Measurements from ENCODE around the gene UVRAG. TPM values are rescaled to one million over a fixed set of nuclear protein-coding genes. Genes with fewer than 3 reads are reported as not detected.
"Not testable (repeated sequence)": the region's sequence is repeated elsewhere in the genome, so short reads cannot be mapped to it uniquely, and the experiment has no call there.

Gene UVRAG
- total and polyA plus RNA-seq, 4 donors: 8.7 to 53.2 (median 18.3) TPM

DNA sequence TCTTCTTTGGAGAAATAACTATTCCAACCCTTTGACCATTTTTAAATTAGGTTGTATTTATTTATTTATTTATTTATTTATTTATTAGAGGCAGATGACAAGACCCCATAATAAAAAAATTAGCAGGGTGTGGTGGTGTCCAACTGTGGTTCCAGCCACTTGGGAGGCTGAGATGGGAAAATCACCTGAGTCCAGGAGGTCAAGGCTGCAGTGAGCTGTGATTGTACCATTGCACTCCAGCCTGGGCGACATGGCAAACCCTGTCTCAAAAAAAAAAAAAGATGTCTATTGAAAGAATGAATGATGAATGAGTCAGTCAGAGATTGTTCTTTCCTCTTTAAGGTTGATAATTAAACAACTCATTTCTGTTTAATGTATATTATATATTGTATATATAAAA lies 261.7 kb downstream of the UVRAG start:
- H3K9ac ChIP-seq (ENCODE audit: insufficient read depth in 1 of 2, low read length in 2 of 2): no peak overlapping the region
- no peak for DNase-seq
- H3K27ac ChIP-seq (ENCODE audit: low read depth in 1 of 2, low read length in 1 of 2): no peak overlapping the region
- H3K27me3 ChIP-seq (ENCODE audit: control insufficient read depth in 3 of 3, insufficient read depth in 3 of 3, low read length in 2 of 3): no peaks in the 10 kb centered on the region
- H3K9me3 ChIP-seq (ENCODE audit: control insufficient read depth in 4 of 4, insufficient read depth in 3 of 4, low read length in 3 of 4): no peaks in the 10 kb centered on the region
- ATAC-seq (ENCODE audit: insufficient read depth, low FRiP score): no peak
- H3K4me1 ChIP-seq (ENCODE audit: control insufficient read depth in 5 of 5, insufficient read depth in 5 of 5, low read length in 5 of 5): peaks cover 0 to 47% (median 16%) of the 10 kb centered on the region in 5 donors
- peaks cover 0 to 3% (median 0%) of the 10 kb centered on the region in 4 donors for H3K36me3 ChIP-seq (ENCODE audit: control insufficient read depth in 4 of 4, insufficient read depth in 4 of 4, low read length in 4 of 4)
- 95 to 100% methylated on average over 1 of the region's 1 CpG for WGBS, 2 donors
- TF ChIP-seq, protein P1, sequence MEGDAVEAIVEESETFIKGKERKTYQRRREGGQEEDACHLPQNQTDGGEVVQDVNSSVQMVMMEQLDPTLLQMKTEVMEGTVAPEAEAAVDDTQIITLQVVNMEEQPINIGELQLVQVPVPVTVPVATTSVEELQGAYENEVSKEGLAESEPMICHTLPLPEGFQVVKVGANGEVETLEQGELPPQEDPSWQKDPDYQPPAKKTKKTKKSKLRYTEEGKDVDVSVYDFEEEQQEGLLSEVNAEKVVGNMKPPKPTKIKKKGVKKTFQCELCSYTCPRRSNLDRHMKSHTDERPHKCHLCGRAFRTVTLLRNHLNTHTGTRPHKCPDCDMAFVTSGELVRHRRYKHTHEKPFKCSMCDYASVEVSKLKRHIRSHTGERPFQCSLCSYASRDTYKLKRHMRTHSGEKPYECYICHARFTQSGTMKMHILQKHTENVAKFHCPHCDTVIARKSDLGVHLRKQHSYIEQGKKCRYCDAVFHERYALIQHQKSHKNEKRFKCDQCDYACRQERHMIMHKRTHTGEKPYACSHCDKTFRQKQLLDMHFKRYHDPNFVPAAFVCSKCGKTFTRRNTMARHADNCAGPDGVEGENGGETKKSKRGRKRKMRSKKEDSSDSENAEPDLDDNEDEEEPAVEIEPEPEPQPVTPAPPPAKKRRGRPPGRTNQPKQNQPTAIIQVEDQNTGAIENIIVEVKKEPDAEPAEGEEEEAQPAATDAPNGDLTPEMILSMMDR (IDR thresholded peaks at IDR 0.05; ENCODE audit: control extremely low read depth, extremely low read depth): no peak
- H3K4me3 ChIP-seq: no peak overlapping the region

DNA sequence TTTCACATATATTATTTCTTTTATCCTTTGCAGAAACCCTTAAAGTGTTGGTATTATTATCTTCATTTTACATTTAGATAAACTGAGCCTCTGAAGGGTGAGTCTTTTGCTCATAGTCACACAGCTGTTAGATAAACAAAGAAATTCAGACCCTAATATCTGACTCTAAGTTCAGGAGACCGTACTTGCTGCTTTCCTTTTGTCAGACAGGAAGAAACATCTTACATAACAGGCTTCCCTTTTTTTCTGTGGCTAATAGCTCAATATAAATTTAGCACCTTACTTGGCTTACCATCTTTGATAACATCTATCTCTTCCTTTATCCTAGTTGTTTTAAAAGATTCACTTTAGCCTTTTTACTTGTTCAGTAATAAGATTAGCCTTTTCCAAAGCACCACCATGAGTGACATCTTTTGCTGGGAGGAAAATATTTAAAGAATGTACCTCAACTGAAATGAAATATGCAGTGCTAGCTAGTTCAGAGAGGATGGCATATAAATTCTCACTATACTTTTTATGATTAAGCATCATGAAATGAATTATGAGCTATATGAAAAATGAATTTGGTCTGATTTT lies 262.7 kb downstream of the UVRAG start:
- H3K4me1 ChIP-seq (ENCODE audit: control insufficient read depth in 5 of 5, insufficient read depth in 5 of 5, low read length in 5 of 5): peaks cover 0 to 41% (median 13%) of the 10 kb centered on the region in 5 donors
- H3K4me3 ChIP-seq: no peak overlapping the region
- peak overlapping the region in 1 of 2 donors; percentile 28 for H3K9ac ChIP-seq (ENCODE audit: insufficient read depth in 1 of 2, low read length in 2 of 2)
- TF ChIP-seq, protein P1 (IDR thresholded peaks at IDR 0.05; ENCODE audit: control extremely low read depth, extremely low read depth): no peak
- H3K36me3 ChIP-seq (ENCODE audit: control insufficient read depth in 4 of 4, insufficient read depth in 4 of 4, low read length in 4 of 4): peaks cover 0 to 3% (median 0%) of the 10 kb centered on the region in 4 donors
- DNase-seq: peak in 2 of 3 donors; percentile 22 to 30
- WGBS, 2 donors: 5 to 32% methylated on average over 1 of the region's 1 CpG
- no peaks in the 10 kb centered on the region for H3K27me3 ChIP-seq (ENCODE audit: control insufficient read depth in 3 of 3, insufficient read depth in 3 of 3, low read length in 2 of 3)
- no peak overlapping the region for H3K27ac ChIP-seq (ENCODE audit: low read depth in 1 of 2, low read length in 1 of 2)
- ATAC-seq (ENCODE audit: insufficient read depth, low FRiP score): no peak
- H3K9me3 ChIP-seq (ENCODE audit: control insufficient read depth in 4 of 4, insufficient read depth in 3 of 4, low read length in 3 of 4): no peaks in the 10 kb centered on the region

DNA sequence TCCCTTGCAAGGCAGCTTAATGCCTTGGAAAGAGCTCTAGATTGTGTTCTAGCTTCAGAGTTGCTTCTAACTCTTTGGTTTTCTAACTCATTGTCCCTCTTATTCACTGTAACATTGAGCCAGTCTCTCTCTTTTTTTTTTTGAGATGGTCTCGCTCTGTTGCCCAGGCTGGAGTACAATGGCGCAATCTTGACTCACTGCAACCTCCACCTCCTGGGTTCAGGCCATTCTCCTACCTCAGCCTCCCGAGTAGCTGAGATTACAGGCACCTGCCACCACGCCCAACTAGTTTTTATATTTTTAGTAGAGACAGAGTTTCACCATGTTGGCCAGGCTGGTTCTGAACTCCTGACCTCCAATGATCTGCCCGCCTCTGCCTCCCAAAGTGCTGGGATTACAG lies 266.1 kb downstream of the UVRAG start:
- H3K27me3 ChIP-seq (ENCODE audit: control insufficient read depth in 3 of 3, insufficient read depth in 3 of 3, low read length in 2 of 3); H3K36me3 ChIP-seq (ENCODE audit: control insufficient read depth in 4 of 4, insufficient read depth in 4 of 4, low read length in 4 of 4); H3K27ac ChIP-seq (ENCODE audit: low read depth in 1 of 2, low read length in 1 of 2); H3K9ac ChIP-seq (ENCODE audit: insufficient read depth in 1 of 2, low read length in 2 of 2); ATAC-seq (ENCODE audit: insufficient read depth, low FRiP score); H3K9me3 ChIP-seq (ENCODE audit: control insufficient read depth in 4 of 4, insufficient read depth in 3 of 4, low read length in 3 of 4); H3K4me3 ChIP-seq; DNase-seq: not testable (repeated sequence)
- WGBS, 2 donors: 94 to 96% methylated on average over 5 of the region's 5 CpGs
- H3K4me1 ChIP-seq (ENCODE audit: control insufficient read depth in 5 of 5, insufficient read depth in 5 of 5, low read length in 5 of 5): peaks cover 1 to 25% (median 5%) of the 10 kb centered on the region in 5 donors

DNA sequence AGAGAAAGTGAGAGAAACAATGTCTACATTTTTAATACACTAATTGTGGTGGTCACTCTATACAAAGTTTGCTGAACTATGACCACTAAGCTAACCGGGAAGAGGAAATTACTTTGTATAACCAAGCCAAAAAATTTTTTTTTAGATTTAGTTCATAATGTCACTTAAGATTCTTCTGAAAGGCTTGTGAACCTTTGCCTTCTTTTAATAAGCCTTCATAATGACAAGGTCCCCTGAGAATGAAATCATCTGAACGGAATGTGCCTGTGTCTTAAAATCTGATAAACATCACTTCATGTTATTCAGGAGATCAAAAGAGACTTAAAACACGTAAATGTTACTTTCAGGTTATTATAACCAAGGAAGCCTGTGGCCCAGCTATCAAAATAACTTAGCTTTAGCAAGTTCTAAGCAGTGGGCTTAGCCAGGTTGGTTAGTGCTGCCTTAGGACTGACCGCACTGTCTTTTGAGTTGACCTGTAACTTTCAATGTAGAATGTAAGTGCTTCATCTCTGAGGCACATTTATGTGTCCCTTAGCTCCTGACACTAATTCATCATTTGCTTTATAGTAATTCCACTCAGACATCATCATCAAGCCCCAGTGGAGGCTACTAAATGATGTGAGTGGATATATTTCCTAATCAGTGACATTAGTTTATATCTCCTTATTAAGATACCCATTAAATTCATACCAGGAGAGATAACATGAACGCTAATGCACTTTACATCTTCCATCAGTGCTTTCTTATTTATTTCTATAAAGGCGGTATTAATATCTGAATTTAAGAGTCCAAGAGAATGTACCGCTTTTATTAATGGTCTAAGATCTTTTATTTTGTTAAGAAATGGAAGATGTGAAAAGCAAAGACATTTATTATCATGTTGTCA lies 268.8 kb downstream of the UVRAG start:
- ATAC-seq (ENCODE audit: insufficient read depth, low FRiP score): no peak
- peak in 2 of 3 donors; percentile 46 for DNase-seq
- WGBS, 2 donors: 72 to 86% methylated on average over 7 of the region's 7 CpGs
- Histone ChIP-seq H3K27me3 (ENCODE audit: control insufficient read depth in 3 of 3, insufficient read depth in 3 of 3, low read length in 2 of 3) (no peaks in the 10 kb centered on the region), H3K9me3 (ENCODE audit: control insufficient read depth in 4 of 4, insufficient read depth in 3 of 4, low read length in 3 of 4) (no peaks in the 10 kb centered on the region), H3K9ac (ENCODE audit: insufficient read depth in 1 of 2, low read length in 2 of 2) (no peak overlapping the region), H3K4me3 (no peak overlapping the region), H3K27ac (ENCODE audit: low read depth in 1 of 2, low read length in 1 of 2) (peak overlapping the region in 1 of 2 donors; percentile 63), H3K36me3 (ENCODE audit: control insufficient read depth in 4 of 4, insufficient read depth in 4 of 4, low read length in 4 of 4) (peaks cover 0 to 3% (median 1%) of the 10 kb centered on the region in 4 donors), H3K4me1 (ENCODE audit: control insufficient read depth in 5 of 5, insufficient read depth in 5 of 5, low read length in 5 of 5) (peaks cover 0 to 17% (median 5%) of the 10 kb centered on the region in 5 donors)
- TF ChIP-seq, protein P1 (IDR thresholded peaks at IDR 0.05; ENCODE audit: control extremely low read depth, extremely low read depth): no peak

Measured in lung (tissue), 12 donors.